PFSK-1 (cell line): ENCODE measurements around the gene RABGAP1.

Experiments
- FOXP2 ChIP-seq: optimal IDR thresholded peaks from 2 replicates; pipeline ENCODE3; 2011; ENCODE audit warnings: borderline replicate concordance, control low read depth, inconsistent platforms; ENCODE audit not compliant: insufficient read depth; ENCODE audit errors: extremely low read length, extremely low read depth
- POLR2AphosphoS5 ChIP-seq: IDR thresholded peaks from 2 replicates; pipeline ENCODE4 v1.6.1; 2012; ENCODE audit warnings: low read depth, mild to moderate bottlenecking, control low read depth, low read length, moderate library complexity
- SIN3A ChIP-seq: IDR thresholded peaks from 2 replicates; pipeline ENCODE4 v1.6.1; 2012; ENCODE audit warnings: mild to moderate bottlenecking, low read length, moderate library complexity, borderline replicate concordance; ENCODE audit not compliant: insufficient read depth
- TAF1 ChIP-seq: IDR thresholded peaks from 2 replicates; pipeline ENCODE4 v1.6.1; 2012; ENCODE audit warnings: low read length, control low read depth, borderline replicate concordance; ENCODE audit not compliant: insufficient read depth
- TF ChIP-seq, protein P1 (sequence below), 2 experiments: IDR thresholded peaks; 2 replicates each; pipeline versions ENCODE4 v1.6.1 to v1.8.0; 2011 to 2012; ENCODE audit warnings: low read depth in 2 of 2, low read length in 2 of 2, control low read depth in 1 of 2, inconsistent platforms in 1 of 2, mild to moderate bottlenecking in 1 of 2, moderate library complexity in 1 of 2; ENCODE audit not compliant: insufficient read depth in 1 of 2

DNA sequence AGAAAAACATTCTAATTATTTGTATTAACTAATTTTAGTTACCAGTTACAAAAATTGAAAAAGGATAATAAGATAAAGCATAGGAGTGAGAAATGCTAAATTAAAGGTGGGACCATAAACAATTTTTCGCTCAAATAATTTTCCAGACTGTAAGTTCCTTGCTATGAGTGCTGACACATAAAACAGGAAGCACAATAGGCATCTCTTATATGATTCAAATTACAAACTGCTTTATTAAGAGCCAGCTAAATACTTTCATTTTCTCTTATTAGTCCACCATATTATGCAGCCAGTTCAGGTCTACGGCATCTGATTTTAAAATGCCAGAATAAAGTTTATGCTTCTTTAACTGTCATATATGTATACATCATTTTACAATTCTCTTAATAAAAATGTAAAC lies 40.0 kb upstream of the RABGAP1 start:
- TF ChIP-seq TAF1 (no peak), POLR2AphosphoS5 (no peak), SIN3A (no peak), FOXP2 (no peak)
- TF ChIP-seq, protein P1, sequence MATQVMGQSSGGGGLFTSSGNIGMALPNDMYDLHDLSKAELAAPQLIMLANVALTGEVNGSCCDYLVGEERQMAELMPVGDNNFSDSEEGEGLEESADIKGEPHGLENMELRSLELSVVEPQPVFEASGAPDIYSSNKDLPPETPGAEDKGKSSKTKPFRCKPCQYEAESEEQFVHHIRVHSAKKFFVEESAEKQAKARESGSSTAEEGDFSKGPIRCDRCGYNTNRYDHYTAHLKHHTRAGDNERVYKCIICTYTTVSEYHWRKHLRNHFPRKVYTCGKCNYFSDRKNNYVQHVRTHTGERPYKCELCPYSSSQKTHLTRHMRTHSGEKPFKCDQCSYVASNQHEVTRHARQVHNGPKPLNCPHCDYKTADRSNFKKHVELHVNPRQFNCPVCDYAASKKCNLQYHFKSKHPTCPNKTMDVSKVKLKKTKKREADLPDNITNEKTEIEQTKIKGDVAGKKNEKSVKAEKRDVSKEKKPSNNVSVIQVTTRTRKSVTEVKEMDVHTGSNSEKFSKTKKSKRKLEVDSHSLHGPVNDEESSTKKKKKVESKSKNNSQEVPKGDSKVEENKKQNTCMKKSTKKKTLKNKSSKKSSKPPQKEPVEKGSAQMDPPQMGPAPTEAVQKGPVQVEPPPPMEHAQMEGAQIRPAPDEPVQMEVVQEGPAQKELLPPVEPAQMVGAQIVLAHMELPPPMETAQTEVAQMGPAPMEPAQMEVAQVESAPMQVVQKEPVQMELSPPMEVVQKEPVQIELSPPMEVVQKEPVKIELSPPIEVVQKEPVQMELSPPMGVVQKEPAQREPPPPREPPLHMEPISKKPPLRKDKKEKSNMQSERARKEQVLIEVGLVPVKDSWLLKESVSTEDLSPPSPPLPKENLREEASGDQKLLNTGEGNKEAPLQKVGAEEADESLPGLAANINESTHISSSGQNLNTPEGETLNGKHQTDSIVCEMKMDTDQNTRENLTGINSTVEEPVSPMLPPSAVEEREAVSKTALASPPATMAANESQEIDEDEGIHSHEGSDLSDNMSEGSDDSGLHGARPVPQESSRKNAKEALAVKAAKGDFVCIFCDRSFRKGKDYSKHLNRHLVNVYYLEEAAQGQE (IDR thresholded peaks at IDR 0.05; ENCODE audit: insufficient read depth in 1 of 2, low read depth in 2 of 2, low read length in 2 of 2): no peak
